Measurements from ENCODE around the gene SPATS2L.

The SPATS2L gene

GRCh38 chr2:200352636-200353035 lies 46.1 kb downstream of the SPATS2L start:
- DNase-seq = no peak

DNA sequence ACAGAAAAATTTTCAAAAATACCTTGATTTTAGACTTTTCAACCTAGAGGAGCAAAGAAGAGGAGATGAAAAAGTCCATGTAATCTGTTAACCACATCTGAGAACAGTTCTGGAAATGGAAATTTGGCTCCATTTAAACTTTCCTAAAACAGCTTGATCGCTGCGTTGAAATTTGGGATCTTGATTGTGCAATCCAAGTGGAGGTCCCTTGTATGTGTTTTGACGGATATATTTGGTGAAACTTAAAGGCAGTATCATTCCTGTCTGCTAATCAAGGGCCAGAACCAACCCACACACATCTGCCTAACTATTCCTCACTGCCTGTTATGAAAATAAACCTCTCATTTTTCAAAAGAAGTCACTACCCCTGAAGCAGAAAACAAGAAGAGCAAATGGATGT lies 46.6 kb downstream of the SPATS2L start:
- DNase-seq = no peak

GRCh38 chr2:200353874-200354273 lies 47.4 kb downstream of the SPATS2L start:
- no peak for DNase-seq

- no peak for DNase-seq
Observed at GRCh38 chr2:200354833-200355751, 48.6 kb downstream of the SPATS2L start.

GRCh38 chr2:200356321-200356720 lies 49.8 kb downstream of the SPATS2L start:
- DNase-seq = no peak

DNA sequence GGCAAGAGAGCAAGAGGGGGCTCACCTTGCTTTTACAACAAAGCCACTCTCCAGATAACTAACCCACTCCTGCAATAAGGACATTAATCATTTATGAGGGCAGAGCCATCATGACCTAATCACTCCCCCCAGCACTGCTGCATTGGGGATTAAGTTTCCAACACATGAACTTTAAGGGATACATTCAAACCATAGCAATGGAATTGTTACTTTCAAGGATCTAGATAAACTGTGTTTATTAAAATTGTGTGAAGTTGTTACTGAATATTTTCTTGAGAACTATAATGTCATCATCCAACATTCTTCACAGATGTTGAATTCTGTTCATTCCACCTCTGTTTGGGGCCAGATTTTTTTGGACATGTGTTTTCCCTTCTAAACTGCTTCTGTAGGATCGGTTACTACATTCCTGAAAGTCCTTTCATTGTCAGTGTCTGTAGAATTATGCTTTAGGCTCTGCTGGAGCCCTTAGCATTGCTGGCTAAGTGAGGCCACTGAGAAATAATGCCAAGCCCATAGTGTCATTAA lies 50.4 kb downstream of the SPATS2L start:
- no peak for DNase-seq

GRCh38 chr2:200357845-200358244 lies 51.4 kb downstream of the SPATS2L start:
- DNase-seq = no peak

DNA sequence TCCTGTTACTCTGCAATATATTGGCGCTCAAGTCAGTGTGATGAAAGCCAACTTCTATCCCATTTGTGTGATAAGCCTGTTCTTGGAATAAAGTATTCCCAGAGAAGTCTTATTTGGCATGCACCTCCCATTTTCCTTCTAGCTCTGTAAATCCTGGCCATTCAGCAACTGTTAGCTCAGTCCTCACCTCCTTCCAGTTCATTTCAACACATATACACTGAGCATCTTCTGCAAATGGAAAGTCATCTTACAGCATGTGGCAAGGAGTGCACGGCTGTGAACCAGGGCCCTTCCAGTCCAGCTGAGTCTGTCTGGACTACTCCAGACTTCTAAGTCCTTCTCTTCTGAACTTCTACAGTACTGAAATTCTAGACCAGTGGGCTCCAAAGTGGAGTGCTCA lies 53.1 kb downstream of the SPATS2L start:
- no peak for DNase-seq

DNA sequence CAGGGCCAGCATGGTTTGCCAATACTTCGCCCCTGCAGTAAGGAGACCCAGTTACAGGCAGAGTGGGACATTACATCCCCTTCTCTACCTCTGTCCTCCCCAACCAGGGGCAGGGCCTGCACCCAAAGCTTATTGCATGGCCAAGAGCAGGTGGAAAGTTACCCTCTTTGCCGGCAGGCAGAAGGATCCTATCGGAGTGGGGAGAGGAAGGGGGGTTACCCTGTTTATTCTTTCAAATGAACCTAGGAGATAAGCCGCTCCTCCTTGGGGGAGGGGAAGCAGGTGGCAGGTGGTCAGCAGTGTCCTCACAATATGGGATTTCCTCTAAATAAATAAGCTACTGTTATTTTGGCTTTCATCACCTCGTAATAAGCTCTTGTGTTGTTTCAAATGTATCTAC lies 53.9 kb downstream of the SPATS2L start:
- no peak for DNase-seq

GRCh38 chr2:200362202-200362917 lies 55.9 kb downstream of the SPATS2L start:
- no peak for DNase-seq

GRCh38 chr2:200363279-200363678 lies 56.8 kb downstream of the SPATS2L start:
- DNase-seq = no peak

- DNase-seq = no peak
Observed at GRCh38 chr2:200364142-200364541, 57.6 kb downstream of the SPATS2L start.

- no peak for DNase-seq
Observed at GRCh38 chr2:200364620-200365019, 58.1 kb downstream of the SPATS2L start.

DNA sequence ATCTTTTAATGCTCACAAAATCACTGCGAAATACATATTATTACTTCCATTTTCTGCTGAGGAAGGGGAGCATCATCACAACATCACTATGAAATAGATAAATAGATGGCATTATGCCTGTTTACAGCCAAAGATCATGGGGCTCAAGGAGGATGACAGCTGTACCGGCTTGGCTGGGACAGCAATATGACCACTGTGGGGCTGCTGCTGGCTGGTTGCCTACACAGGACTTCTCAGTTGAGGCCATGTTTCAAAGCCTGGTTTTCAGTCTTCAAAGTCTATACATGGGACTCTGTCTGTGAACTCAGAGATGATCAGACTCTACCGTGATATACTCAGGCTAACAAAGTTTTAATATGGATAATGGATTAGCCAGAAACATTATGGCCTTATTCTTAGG lies 58.7 kb downstream of the SPATS2L start:
- DNase-seq = no peak

DNA sequence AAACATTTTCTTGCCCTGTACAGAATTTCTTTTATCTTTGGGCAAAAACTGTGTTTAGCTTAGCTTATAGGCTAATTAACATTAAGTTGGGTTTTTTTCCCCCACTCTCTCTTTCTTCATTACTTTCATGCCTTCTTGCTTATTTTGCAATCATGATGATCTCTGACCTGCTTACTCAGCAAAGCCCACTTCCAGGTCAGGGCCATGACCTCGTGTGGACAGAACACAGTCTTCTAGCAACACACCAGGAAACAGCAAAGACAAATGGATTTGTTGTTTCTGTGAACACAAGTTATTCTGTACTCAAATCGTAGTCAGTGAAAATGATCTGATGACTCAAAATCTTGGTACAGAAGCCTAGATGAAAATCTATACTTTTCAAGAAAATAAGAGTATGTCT lies 60.7 kb downstream of the SPATS2L start:
- no peak for DNase-seq

GRCh38 chr2:200369886-200370285 lies 63.4 kb downstream of the SPATS2L start:
- no peak for DNase-seq

DNA sequence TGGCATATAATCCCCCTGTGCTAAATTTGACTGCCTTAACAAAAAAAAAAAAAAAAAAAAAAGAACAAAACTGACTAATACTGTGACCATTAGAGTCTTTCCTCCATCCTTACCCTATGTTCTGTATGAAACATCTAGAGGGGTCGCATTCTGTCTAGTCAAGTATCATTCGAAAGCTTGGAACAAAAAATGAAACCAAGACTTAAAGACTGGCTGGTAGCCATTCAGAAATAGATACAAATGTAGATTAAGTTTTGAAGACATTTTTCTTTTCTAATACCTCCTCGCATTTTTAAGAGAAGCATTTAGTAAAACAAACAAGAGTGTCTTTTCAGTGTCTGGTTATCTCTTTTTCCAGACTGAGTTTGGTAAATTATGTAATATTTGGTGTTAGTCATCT lies 66.7 kb downstream of the SPATS2L start:
- DNase-seq = no peak

GRCh38 chr2:200373973-200374416 lies 67.5 kb downstream of the SPATS2L start:
- no peak for DNase-seq

- no peak for DNase-seq
Observed at GRCh38 chr2:200376513-200377354, 70.2 kb downstream of the SPATS2L start.

- DNase-seq = no peak
Observed at GRCh38 chr2:200377355-200378336, 71.2 kb downstream of the SPATS2L start.

GRCh38 chr2:200378652-200379290 lies 72.3 kb downstream of the SPATS2L start:
- DNase-seq = no peak
